Kidney (tissue), 14 donors: Measurements from ENCODE around the gene NPW. TPM values are rescaled to one million over a fixed set of nuclear protein-coding genes. Genes with fewer than 3 reads are reported as not detected.

Experiments used
- DNase-seq, 5 donors: peaks; one replicate each; pipeline ENCODE4 v3.0.0-alpha.2; 2013 to 2020
- FAIRE-seq: peaks from 2 replicates; lab custom pipeline; 2012; peaks lifted over from hg19 to GRCh38; lab: Jason Lieb, UNC
- H3K27ac ChIP-seq, 2 donors: one replicate each; pipeline ENCODE4 v1.7.0; 2013; ENCODE audit warnings: low read depth in 2 of 2, low read length in 2 of 2, inconsistent platforms in 1 of 2
- H3K27me3 ChIP-seq: one replicate; pipeline ENCODE4 v1.7.1; 2013; ENCODE audit warnings: low read length, inconsistent platforms; ENCODE audit not compliant: control insufficient read depth, insufficient read depth
- H3K36me3 ChIP-seq, 3 donors: one replicate each; pipeline versions ENCODE4 v1.7.0 to v1.7.1; 2013; ENCODE audit warnings: low read length in 3 of 3, control low read depth in 1 of 3, inconsistent platforms in 1 of 3; ENCODE audit not compliant: insufficient read depth in 3 of 3, control insufficient read depth in 2 of 3
- H3K4me1 ChIP-seq, 3 donors: one replicate each; pipeline versions ENCODE4 v1.7.0 to v1.7.1; 2013; ENCODE audit warnings: low read length in 3 of 3, inconsistent platforms in 1 of 3, low read depth in 1 of 3; ENCODE audit not compliant: control insufficient read depth in 2 of 3, insufficient read depth in 2 of 3
- H3K4me3 ChIP-seq, 3 donors: one replicate each; pipeline versions ENCODE4 v1.7.0 to v1.8.1; 2013; ENCODE audit warnings: low read length in 3 of 3, control low read depth in 1 of 3, inconsistent platforms in 1 of 3
- H3K9ac ChIP-seq, 3 donors: one replicate each; pipeline versions ENCODE4 v1.7.0 to v1.7.1; 2013; ENCODE audit warnings: low read length in 3 of 3, control low read depth in 1 of 3, inconsistent platforms in 1 of 3
- H3K9me3 ChIP-seq, 3 donors: one replicate each; pipeline versions ENCODE4 v1.7.0 to v1.7.1; 2013; ENCODE audit warnings: low read length in 3 of 3, control low read depth in 1 of 3, inconsistent platforms in 1 of 3; ENCODE audit not compliant: control insufficient read depth in 2 of 3, insufficient read depth in 1 of 3
- intact Hi-C: fragments of 100-400 bp; cut with DNase I; formaldehyde crosslinking; loops from one replicate; pipeline ENCODE4 v1.11.1; 2022
- polyA plus RNA-seq: library from polyadenylated mRNA; stranded (reverse); fragments of 350-450 nt; fragmentation: Illumina TruSeq; extraction: RNeasy Lipid Tissue Mini Kit (QIAGEN cat#74804); gene quantifications from one replicate; pipeline ENCODE4 v1.2.3, GENCODE V29; 2014; ENCODE audit warnings: low read depth, low replicate concordance; ENCODE audit not compliant: insufficient read depth
- total RNA-seq: library from RNA; stranded (reverse); fragmentation: NEBNext Ultra II Directional; extraction: Animal tissue kit (Norgen Biotek cat#: 25700); gene quantifications from one replicate; pipeline ENCODE4 v1.2.1, GENCODE V29; 2021
- TF ChIP-seq, protein P1 (sequence below): IDR thresholded peaks from 3 replicates; pipeline ENCODE4 v1.5.1; 2012; ENCODE audit warnings: mild to moderate bottlenecking, moderate library complexity, borderline replicate concordance; ENCODE audit not compliant: insufficient read depth; ENCODE audit errors: extremely low read depth
- donor health status: control.
- donor health status: control.
- donor health status: control.
- donor health status: control.
- donor health status: control.
- donor health status: DM: yes; HTN: yes; CAD: no.
- donor health status: Normal renal cell carcinoma (clear cell type).

The NPW gene
- total and polyA plus RNA-seq, 2 donors from 2014 or later = not detected

DNA sequence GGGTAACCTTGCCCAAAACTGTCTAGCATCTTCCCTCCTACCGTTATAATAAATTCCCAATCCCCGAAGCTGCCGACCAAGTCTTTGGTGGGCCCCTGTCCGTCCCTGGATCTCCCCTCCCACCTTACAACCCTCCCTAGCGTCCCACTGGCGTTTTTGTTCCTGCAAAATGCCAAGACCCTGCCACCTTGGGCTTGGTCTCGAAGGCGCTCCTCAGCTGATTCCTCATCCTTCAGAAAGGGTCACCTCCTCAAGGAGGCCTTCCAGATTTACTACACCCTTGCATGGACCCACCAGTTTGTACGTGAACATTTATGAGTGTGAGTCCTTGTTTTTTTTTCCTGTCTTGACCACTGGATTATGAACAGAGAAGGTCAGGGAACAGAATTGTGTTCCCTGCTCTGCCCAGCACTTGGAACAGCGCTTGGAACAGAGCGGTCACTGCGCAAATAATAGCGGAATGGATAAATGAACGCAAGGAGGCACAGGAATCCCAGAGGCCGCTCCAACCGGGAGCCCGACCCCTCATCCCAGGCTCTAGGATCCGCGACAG, 36.5 kb upstream of the NPW start:
- Histone ChIP-seq H3K27ac (no peak overlapping the region), H3K36me3 (peaks cover 0 to 12% (median 8%) of the 10 kb centered on the region in 3 donors), H3K9ac (no peak overlapping the region), H3K9me3 (no peaks in the 10 kb centered on the region), H3K27me3 (peaks cover 34% of the 10 kb centered on the region), H3K4me1 (peaks cover 0 to 18% (median 8%) of the 10 kb centered on the region in 3 donors), H3K4me3 (peak overlapping the region in 2 of 3 donors; percentile 49 to 66)
- intact Hi-C loops = no loop called here
- DNase-seq (no peak), FAIRE-seq (no peak)
- TF ChIP-seq, protein P1, sequence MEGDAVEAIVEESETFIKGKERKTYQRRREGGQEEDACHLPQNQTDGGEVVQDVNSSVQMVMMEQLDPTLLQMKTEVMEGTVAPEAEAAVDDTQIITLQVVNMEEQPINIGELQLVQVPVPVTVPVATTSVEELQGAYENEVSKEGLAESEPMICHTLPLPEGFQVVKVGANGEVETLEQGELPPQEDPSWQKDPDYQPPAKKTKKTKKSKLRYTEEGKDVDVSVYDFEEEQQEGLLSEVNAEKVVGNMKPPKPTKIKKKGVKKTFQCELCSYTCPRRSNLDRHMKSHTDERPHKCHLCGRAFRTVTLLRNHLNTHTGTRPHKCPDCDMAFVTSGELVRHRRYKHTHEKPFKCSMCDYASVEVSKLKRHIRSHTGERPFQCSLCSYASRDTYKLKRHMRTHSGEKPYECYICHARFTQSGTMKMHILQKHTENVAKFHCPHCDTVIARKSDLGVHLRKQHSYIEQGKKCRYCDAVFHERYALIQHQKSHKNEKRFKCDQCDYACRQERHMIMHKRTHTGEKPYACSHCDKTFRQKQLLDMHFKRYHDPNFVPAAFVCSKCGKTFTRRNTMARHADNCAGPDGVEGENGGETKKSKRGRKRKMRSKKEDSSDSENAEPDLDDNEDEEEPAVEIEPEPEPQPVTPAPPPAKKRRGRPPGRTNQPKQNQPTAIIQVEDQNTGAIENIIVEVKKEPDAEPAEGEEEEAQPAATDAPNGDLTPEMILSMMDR = no peak

DNA sequence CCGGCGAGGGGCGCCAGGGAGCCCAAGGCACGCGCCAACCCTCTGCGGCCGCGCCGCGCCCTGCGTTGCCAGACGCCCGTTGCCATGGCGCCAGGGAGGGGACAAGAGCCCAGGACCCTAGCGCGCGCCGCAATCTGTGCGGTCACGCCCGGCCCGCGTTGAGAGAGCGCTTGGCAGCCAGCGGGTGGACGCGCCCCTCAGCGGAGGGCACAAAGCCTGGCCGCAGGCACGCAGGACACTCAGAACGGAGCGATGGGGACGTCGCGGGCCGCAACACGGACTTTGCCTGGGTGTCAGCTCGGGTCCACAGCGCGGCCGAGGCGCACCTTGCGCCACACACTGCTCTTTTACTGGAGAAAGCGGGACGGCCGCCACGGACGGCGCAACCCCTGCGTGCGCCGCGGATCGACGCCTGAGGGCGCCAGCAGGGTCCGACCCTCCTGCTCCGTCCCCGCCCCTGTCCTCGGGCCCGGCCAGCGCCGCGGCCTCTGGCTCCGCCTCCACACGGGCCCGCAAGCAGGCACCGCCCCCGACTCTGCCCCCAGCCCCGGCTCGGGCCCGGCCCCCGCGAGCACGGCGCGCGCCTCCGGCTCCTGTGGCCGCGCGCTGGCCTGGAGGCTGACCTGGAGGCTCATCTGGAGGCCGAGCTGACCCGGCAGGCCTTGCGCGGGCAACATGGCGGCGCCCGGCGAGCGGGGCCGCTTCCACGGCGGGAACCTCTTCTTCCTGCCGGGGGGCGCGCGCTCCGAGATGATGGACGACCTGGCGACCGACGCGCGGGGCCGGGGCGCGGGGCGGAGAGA, 35.8 kb upstream of the NPW start, which contains the start of gene GFER:
Gene GFER (plus strand): TSS at position 650 of the 803 bp plus-strand sequence. CDS start 26 bp downstream, at position 676.
- Histone ChIP-seq H3K4me1 (peaks cover 0 to 21% (median 8%) of the 10 kb centered on the region in 3 donors), H3K36me3 (peaks cover 0 to 12% (median 8%) of the 10 kb centered on the region in 3 donors), H3K4me3 (peak within 1 kb of the TSS; percentile 49 to 67 (median 56)), H3K9me3 (no peaks in the 10 kb centered on the region), H3K27ac (peak within 1 kb of the TSS; percentile 34 to 51), H3K9ac (peak within 1 kb of the TSS in 2 of 3 donors; percentile 8 to 67), H3K27me3 (peaks cover 37% of the 10 kb centered on the region)
- no peak for FAIRE-seq
- DNase-seq = peak; percentile 92 to 97 (median 96)
- TF ChIP-seq, protein P1 = peak; percentile 26
- intact Hi-C loops = no loop called here

DNA sequence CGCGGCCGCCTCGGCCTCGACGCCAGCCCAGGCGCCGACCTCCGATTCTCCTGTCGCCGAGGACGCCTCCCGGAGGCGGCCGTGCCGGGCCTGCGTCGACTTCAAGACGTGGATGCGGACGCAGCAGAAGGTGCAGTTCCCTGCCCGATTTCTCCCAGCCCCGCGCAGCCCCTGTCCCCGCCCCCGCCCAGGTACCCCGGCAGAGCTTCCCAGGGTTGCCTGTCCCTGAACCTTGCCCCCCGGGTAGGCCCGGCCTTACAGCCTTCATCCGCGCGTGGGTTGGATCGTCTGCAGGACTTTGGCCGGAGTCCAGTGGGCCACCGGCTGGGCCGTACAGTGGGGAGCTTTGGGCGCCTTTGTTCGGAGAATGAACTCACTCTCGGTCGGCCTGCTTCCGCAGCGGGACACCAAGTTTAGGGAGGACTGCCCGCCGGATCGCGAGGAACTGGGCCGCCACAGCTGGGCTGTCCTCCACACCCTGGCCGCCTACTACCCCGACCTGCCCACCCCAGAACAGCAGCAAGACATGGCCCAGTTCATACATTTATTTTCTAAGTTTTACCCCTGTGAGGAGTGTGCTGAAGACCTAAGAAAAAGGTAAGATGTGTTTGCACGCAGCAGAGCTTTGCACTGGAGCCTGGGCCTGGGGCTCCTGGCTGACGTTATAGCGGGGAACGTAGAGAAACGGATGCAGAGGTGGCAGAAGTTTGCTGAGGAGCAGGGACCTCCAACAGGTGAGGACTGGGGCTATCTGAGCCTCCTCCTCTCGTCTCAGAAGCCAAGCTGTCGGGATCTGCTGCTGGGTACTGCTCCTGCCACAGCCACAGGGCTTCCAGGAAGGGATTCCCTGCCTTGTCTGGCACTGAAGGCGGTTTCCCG, 35.0 kb upstream of the NPW start:
- peak in 3 of 5 donors; percentile 29 to 84 (median 45) for DNase-seq
- intact Hi-C loops = no loop called here
- Histone ChIP-seq H3K4me1 (peaks cover 0 to 21% (median 8%) of the 10 kb centered on the region in 3 donors), H3K27ac (peak overlapping the region in 1 of 2 donors; percentile 51), H3K4me3 (peak overlapping the region; percentile 1 to 67 (median 56)), H3K9me3 (no peaks in the 10 kb centered on the region), H3K36me3 (peaks cover 0 to 12% (median 8%) of the 10 kb centered on the region in 3 donors), H3K9ac (peak overlapping the region in 2 of 3 donors; percentile 8 to 67), H3K27me3 (peaks cover 43% of the 10 kb centered on the region)
- no peak for FAIRE-seq
- TF ChIP-seq, protein P1 = no peak
